ENCODE data around the gene TACC3. TPM values are rescaled to one million over a fixed set of nuclear protein-coding genes. Genes with fewer than 3 reads are reported as not detected.

The TACC3 gene
- total RNA-seq, 1 donor from 2014 or later = 15.0 TPM

GRCh38 chr4:1746919-1747602 lies 25.7 kb downstream of the TACC3 start:
- TF ChIP-seq CTCF (IDR thresholded peaks at IDR 0.05; ENCODE audit: insufficient read depth, low read depth, low read length) = no peak
- no peak for TF ChIP-seq EZH2 (IDR thresholded peaks at IDR 0.05; ENCODE audit: insufficient read depth, low read length)
- no peak overlapping the region for H3K4me3 Mint-ChIP-seq (ENCODE audit: unreplicated experiment)
- H3K4me3 ChIP-seq (ENCODE audit: insufficient read depth, low read depth, low read length) = no peak overlapping the region
- H3K27ac ChIP-seq (ENCODE audit: low read depth, low read length) = no peak overlapping the region
- H3K27me3 ChIP-seq (ENCODE audit: insufficient read depth, low read length) = no peaks in the 10 kb centered on the region
- no peaks in the 10 kb centered on the region for H3K4me1 ChIP-seq (ENCODE audit: insufficient read depth, low read length)
- no peaks in the 10 kb centered on the region for H3K9me3 ChIP-seq (ENCODE audit: insufficient read depth, low read depth, low read length)
- H2AFZ ChIP-seq (ENCODE audit: low read depth, low read length) = no peak overlapping the region
- peaks cover 6% of the 10 kb centered on the region for H3K36me3 Mint-ChIP-seq (ENCODE audit: low read depth, unreplicated experiment)
- no peak overlapping the region for H3K27ac Mint-ChIP-seq (ENCODE audit: unreplicated experiment)
- H4K20me1 ChIP-seq (ENCODE audit: insufficient read depth, low read length) = peaks cover 5% of the 10 kb centered on the region
- H3K9me3 Mint-ChIP-seq (ENCODE audit: unreplicated experiment) = no peaks in the 10 kb centered on the region
- no peak overlapping the region for H3K4me2 ChIP-seq (ENCODE audit: low read length)
- H3K4me1 Mint-ChIP-seq (ENCODE audit: low read depth, unreplicated experiment) = no peaks in the 10 kb centered on the region
- DNase-seq (ENCODE audit: low read depth) = no peak
- no peak for FAIRE-seq
- no peaks in the 10 kb centered on the region for H3K27me3 Mint-ChIP-seq (ENCODE audit: low read depth, unreplicated experiment)
- H3K9ac ChIP-seq (ENCODE audit: low read length) = no peak overlapping the region
- no peaks in the 10 kb centered on the region for H3K79me2 ChIP-seq (ENCODE audit: insufficient read depth, low read length)
- H3K36me3 ChIP-seq (ENCODE audit: insufficient read depth, low read length) = no peaks in the 10 kb centered on the region

- no peak overlapping the region for H3K9ac ChIP-seq (ENCODE audit: low read length)
- no peaks in the 10 kb centered on the region for H3K9me3 ChIP-seq (ENCODE audit: insufficient read depth, low read depth, low read length)
- no peak for TF ChIP-seq EZH2 (IDR thresholded peaks at IDR 0.05; ENCODE audit: insufficient read depth, low read length)
- no peak for TF ChIP-seq CTCF (IDR thresholded peaks at IDR 0.05; ENCODE audit: insufficient read depth, low read depth, low read length)
- no peak overlapping the region for H3K4me2 ChIP-seq (ENCODE audit: low read length)
- H3K36me3 ChIP-seq (ENCODE audit: insufficient read depth, low read length) = no peaks in the 10 kb centered on the region
- peaks cover 5% of the 10 kb centered on the region for H4K20me1 ChIP-seq (ENCODE audit: insufficient read depth, low read length)
- no peak for FAIRE-seq
- no peaks in the 10 kb centered on the region for H3K79me2 ChIP-seq (ENCODE audit: insufficient read depth, low read length)
- Mint-ChIP-seq H3K9me3 (ENCODE audit: unreplicated experiment) (no peaks in the 10 kb centered on the region), H3K36me3 (ENCODE audit: low read depth, unreplicated experiment) (peaks cover 4% of the 10 kb centered on the region), H3K4me3 (ENCODE audit: unreplicated experiment) (no peak overlapping the region), H3K4me1 (ENCODE audit: low read depth, unreplicated experiment) (no peaks in the 10 kb centered on the region), H3K27me3 (ENCODE audit: low read depth, unreplicated experiment) (no peaks in the 10 kb centered on the region), H3K27ac (ENCODE audit: unreplicated experiment) (no peak overlapping the region)
- no peaks in the 10 kb centered on the region for H3K27me3 ChIP-seq (ENCODE audit: insufficient read depth, low read length)
- H3K4me1 ChIP-seq (ENCODE audit: insufficient read depth, low read length) = no peaks in the 10 kb centered on the region
- H3K27ac ChIP-seq (ENCODE audit: low read depth, low read length) = no peak overlapping the region
- DNase-seq (ENCODE audit: low read depth) = no peak
- H2AFZ ChIP-seq (ENCODE audit: low read depth, low read length) = no peak overlapping the region
- H3K4me3 ChIP-seq (ENCODE audit: insufficient read depth, low read depth, low read length) = no peak overlapping the region
Measured at GRCh38 chr4:1747603-1747967, 26.3 kb downstream of the TACC3 start.

GRCh38 chr4:1748465-1748995 lies 27.2 kb downstream of the TACC3 start:
- no peaks in the 10 kb centered on the region for H3K27me3 ChIP-seq (ENCODE audit: insufficient read depth, low read length)
- H2AFZ ChIP-seq (ENCODE audit: low read depth, low read length) = peak overlapping the region; percentile 34
- Mint-ChIP-seq H3K4me3 (ENCODE audit: unreplicated experiment) (no peak overlapping the region), H3K9me3 (ENCODE audit: unreplicated experiment) (no peaks in the 10 kb centered on the region), H3K4me1 (ENCODE audit: low read depth, unreplicated experiment) (no peaks in the 10 kb centered on the region), H3K36me3 (ENCODE audit: low read depth, unreplicated experiment) (peaks cover 2% of the 10 kb centered on the region), H3K27me3 (ENCODE audit: low read depth, unreplicated experiment) (no peaks in the 10 kb centered on the region), H3K27ac (ENCODE audit: unreplicated experiment) (no peak overlapping the region)
- H3K4me2 ChIP-seq (ENCODE audit: low read length) = peak overlapping the region; percentile 41
- H3K36me3 ChIP-seq (ENCODE audit: insufficient read depth, low read length) = no peaks in the 10 kb centered on the region
- TF ChIP-seq EZH2 (IDR thresholded peaks at IDR 0.05; ENCODE audit: insufficient read depth, low read length) = peak; percentile 7
- peak; percentile 36 for TF ChIP-seq CTCF (IDR thresholded peaks at IDR 0.05; ENCODE audit: insufficient read depth, low read depth, low read length)
- no peaks in the 10 kb centered on the region for H3K79me2 ChIP-seq (ENCODE audit: insufficient read depth, low read length)
- no peak for FAIRE-seq
- peaks cover 5% of the 10 kb centered on the region for H4K20me1 ChIP-seq (ENCODE audit: insufficient read depth, low read length)
- H3K4me3 ChIP-seq (ENCODE audit: insufficient read depth, low read depth, low read length) = no peak overlapping the region
- no peaks in the 10 kb centered on the region for H3K4me1 ChIP-seq (ENCODE audit: insufficient read depth, low read length)
- no peak overlapping the region for H3K9ac ChIP-seq (ENCODE audit: low read length)
- no peak overlapping the region for H3K27ac ChIP-seq (ENCODE audit: low read depth, low read length)
- no peak for DNase-seq (ENCODE audit: low read depth)
- no peaks in the 10 kb centered on the region for H3K9me3 ChIP-seq (ENCODE audit: insufficient read depth, low read depth, low read length)

Data from astrocyte (in vitro differentiated cells and primary cell).